ENCODE data around the gene SIGLEC8.
"Not testable (repeated sequence)": the region's sequence is repeated elsewhere in the genome, so short reads cannot be mapped to it uniquely, and the experiment has no call there.

The SIGLEC8 gene

GRCh38 chr19:51458051-51458645 is at the start of gene SIGLEC8:
SIGLEC8 (minus strand) TSS chr19:51458454; CDS start chr19:51458387, 67 bp downstream.
- DNase-seq (ENCODE audit: low read depth, low spot score) = no peak

- no peak for DNase-seq (ENCODE audit: low read depth, low spot score)
Measured at GRCh38 chr19:51507640-51508058, 49.4 kb upstream of the SIGLEC8 start.

- no peak for DNase-seq (ENCODE audit: low read depth, low spot score)
Measured at GRCh38 chr19:51507192-51507591, 48.9 kb upstream of the SIGLEC8 start.

GRCh38 chr19:51505904-51506303 is 47.6 kb upstream of the SIGLEC8 start:
- DNase-seq (ENCODE audit: low read depth, low spot score) = no peak

GRCh38 chr19:51503896-51504295 is 45.6 kb upstream of the SIGLEC8 start:
- no peak for DNase-seq (ENCODE audit: low read depth, low spot score)

GRCh38 chr19:51503286-51503817 is 45.1 kb upstream of the SIGLEC8 start:
- DNase-seq (ENCODE audit: low read depth, low spot score) = no peak

GRCh38 chr19:51501594-51502263 is 43.5 kb upstream of the SIGLEC8 start, which contains the start of gene SIGLEC12:
SIGLEC12 (minus strand) TSS chr19:51501800; CDS start chr19:51501733, 67 bp downstream.
- DNase-seq (ENCODE audit: low read depth, low spot score) = no peak

GRCh38 chr19:51500931-51501330 is 42.7 kb upstream of the SIGLEC8 start:
- DNase-seq (ENCODE audit: low read depth, low spot score) = not testable (repeated sequence)

- DNase-seq (ENCODE audit: low read depth, low spot score) = no peak
Measured at GRCh38 chr19:51497666-51498065, 39.4 kb upstream of the SIGLEC8 start.

GRCh38 chr19:51493776-51494175 is 35.5 kb upstream of the SIGLEC8 start:
- no peak for DNase-seq (ENCODE audit: low read depth, low spot score)

GRCh38 chr19:51491586-51491985 is 33.3 kb upstream of the SIGLEC8 start:
- DNase-seq (ENCODE audit: low read depth, low spot score) = no peak

- DNase-seq (ENCODE audit: low read depth, low spot score) = no peak
Measured at GRCh38 chr19:51490676-51491075, 32.4 kb upstream of the SIGLEC8 start.

GRCh38 chr19:51489113-51489512 is 30.9 kb upstream of the SIGLEC8 start:
- DNase-seq (ENCODE audit: low read depth, low spot score) = no peak

GRCh38 chr19:51488491-51488890 is 30.2 kb upstream of the SIGLEC8 start:
- no peak for DNase-seq (ENCODE audit: low read depth, low spot score)

GRCh38 chr19:51485960-51486660 is 27.9 kb upstream of the SIGLEC8 start:
- no peak for DNase-seq (ENCODE audit: low read depth, low spot score)

GRCh38 chr19:51480590-51480989 is 22.3 kb upstream of the SIGLEC8 start:
- DNase-seq (ENCODE audit: low read depth, low spot score) = peak; percentile 35

- no peak for DNase-seq (ENCODE audit: low read depth, low spot score)
Measured at GRCh38 chr19:51479531-51480331, 21.5 kb upstream of the SIGLEC8 start.

- no peak for DNase-seq (ENCODE audit: low read depth, low spot score)
Measured at GRCh38 chr19:51478381-51479234, 20.4 kb upstream of the SIGLEC8 start, which contains the start of gene CEACAM18. CEACAM18 (plus strand) TSS chr19:51478539.

GRCh38 chr19:51477344-51477743 is 19.1 kb upstream of the SIGLEC8 start:
- no peak for DNase-seq (ENCODE audit: low read depth, low spot score)

GRCh38 chr19:51476164-51476563 is 17.9 kb upstream of the SIGLEC8 start:
- no peak for DNase-seq (ENCODE audit: low read depth, low spot score)
